HL-60 (cell line): ENCODE results near the gene TNIK.

Experiments
- DNase-seq, 2 experiments: peaks; one replicate each; pipeline ENCODE4 v3.0.0-alpha.2; 2010 to 2020; ENCODE audit warnings: low read depth in 1 of 2, low spot score in 1 of 2
- H3K27ac ChIP-seq: fragments of 250-450 bp; sonication (Bioruptor Pico); replicated peaks from 2 replicates; pipeline ENCODE4 v1.5.1; 2020; ENCODE audit warnings: mild to moderate bottlenecking, moderate library complexity
- H3K27me3 ChIP-seq: fragments of 250-450 bp; sonication (Bioruptor Pico); 2 replicates; pipeline ENCODE4 v1.5.1; 2021; ENCODE audit warnings: mild to moderate bottlenecking, moderate library complexity; ENCODE audit not compliant: insufficient read depth, poor library complexity, severe bottlenecking
- H3K4me3 ChIP-seq: replicated peaks from 2 replicates; pipeline ENCODE4 v1.5.1; 2011; ENCODE audit warnings: mild to moderate bottlenecking, control low read depth, low read length; ENCODE audit not compliant: insufficient read depth
- GABPA ChIP-seq: IDR thresholded peaks from 2 replicates; pipeline ENCODE4 v1.6.1; 2012; ENCODE audit warnings: low read depth
- POLR2AphosphoS5 ChIP-seq: IDR thresholded peaks from 2 replicates; pipeline ENCODE4 v1.6.1; 2012; ENCODE audit warnings: low read depth
- SPI1 ChIP-seq: IDR thresholded peaks from 2 replicates; pipeline ENCODE4 v1.6.1; 2012; ENCODE audit warnings: low read depth, mild to moderate bottlenecking, borderline replicate concordance
- TF ChIP-seq, protein P1 (sequence below): IDR thresholded peaks from one replicate; pipeline ENCODE4 v1.5.1; 2011; ENCODE audit warnings: low read length, control low read depth, inconsistent platforms; ENCODE audit not compliant: insufficient read depth
- TF ChIP-seq, protein P2 (sequence below): IDR thresholded peaks from 2 replicates; pipeline ENCODE4 v1.6.1; 2012; ENCODE audit warnings: low read depth; ENCODE audit not compliant: insufficient replicate concordance

The TNIK gene

DNA sequence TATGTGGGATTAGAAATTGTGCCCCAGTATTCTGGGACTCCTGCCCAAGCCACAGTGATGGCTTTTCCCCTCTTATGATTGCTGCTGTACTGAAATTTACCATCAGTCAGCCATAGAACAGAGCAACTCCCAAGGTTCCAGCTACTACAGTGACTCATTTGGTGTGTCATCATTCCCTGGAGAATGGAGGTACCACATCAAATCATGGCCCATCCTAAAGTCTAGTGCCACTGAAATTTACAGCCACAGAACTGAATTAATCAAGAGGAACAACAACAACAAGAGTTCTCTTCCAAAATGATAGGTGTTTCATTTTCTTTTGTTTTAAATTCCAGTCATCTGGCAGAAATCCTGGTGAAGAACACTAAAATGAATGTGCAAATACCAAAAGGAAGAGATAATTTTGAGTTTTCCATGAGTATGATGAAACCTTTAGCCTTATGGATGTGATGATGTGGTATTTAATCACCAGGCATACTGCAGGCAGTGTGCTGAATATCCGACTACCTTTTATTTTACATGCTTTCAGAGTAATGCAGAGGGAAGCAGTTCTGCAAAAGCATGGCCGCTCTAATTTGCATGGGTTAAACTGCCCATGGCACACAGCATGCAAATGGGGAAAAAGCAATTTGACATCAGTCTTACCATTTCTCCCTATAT, 358.1 kb downstream of the TNIK start:
- H3K4me3 ChIP-seq, result no peak overlapping the region
- no peak for DNase-seq
- no peak overlapping the region for H3K27ac ChIP-seq
- TF ChIP-seq, protein P1, sequence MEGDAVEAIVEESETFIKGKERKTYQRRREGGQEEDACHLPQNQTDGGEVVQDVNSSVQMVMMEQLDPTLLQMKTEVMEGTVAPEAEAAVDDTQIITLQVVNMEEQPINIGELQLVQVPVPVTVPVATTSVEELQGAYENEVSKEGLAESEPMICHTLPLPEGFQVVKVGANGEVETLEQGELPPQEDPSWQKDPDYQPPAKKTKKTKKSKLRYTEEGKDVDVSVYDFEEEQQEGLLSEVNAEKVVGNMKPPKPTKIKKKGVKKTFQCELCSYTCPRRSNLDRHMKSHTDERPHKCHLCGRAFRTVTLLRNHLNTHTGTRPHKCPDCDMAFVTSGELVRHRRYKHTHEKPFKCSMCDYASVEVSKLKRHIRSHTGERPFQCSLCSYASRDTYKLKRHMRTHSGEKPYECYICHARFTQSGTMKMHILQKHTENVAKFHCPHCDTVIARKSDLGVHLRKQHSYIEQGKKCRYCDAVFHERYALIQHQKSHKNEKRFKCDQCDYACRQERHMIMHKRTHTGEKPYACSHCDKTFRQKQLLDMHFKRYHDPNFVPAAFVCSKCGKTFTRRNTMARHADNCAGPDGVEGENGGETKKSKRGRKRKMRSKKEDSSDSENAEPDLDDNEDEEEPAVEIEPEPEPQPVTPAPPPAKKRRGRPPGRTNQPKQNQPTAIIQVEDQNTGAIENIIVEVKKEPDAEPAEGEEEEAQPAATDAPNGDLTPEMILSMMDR, result no peak
- TF ChIP-seq SPI1 (no peak), POLR2AphosphoS5 (no peak), GABPA (no peak)
- TF ChIP-seq, protein P2, sequence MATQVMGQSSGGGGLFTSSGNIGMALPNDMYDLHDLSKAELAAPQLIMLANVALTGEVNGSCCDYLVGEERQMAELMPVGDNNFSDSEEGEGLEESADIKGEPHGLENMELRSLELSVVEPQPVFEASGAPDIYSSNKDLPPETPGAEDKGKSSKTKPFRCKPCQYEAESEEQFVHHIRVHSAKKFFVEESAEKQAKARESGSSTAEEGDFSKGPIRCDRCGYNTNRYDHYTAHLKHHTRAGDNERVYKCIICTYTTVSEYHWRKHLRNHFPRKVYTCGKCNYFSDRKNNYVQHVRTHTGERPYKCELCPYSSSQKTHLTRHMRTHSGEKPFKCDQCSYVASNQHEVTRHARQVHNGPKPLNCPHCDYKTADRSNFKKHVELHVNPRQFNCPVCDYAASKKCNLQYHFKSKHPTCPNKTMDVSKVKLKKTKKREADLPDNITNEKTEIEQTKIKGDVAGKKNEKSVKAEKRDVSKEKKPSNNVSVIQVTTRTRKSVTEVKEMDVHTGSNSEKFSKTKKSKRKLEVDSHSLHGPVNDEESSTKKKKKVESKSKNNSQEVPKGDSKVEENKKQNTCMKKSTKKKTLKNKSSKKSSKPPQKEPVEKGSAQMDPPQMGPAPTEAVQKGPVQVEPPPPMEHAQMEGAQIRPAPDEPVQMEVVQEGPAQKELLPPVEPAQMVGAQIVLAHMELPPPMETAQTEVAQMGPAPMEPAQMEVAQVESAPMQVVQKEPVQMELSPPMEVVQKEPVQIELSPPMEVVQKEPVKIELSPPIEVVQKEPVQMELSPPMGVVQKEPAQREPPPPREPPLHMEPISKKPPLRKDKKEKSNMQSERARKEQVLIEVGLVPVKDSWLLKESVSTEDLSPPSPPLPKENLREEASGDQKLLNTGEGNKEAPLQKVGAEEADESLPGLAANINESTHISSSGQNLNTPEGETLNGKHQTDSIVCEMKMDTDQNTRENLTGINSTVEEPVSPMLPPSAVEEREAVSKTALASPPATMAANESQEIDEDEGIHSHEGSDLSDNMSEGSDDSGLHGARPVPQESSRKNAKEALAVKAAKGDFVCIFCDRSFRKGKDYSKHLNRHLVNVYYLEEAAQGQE, result no peak
- H3K27me3 ChIP-seq, result peaks cover 2% of the 10 kb centered on the region

DNA sequence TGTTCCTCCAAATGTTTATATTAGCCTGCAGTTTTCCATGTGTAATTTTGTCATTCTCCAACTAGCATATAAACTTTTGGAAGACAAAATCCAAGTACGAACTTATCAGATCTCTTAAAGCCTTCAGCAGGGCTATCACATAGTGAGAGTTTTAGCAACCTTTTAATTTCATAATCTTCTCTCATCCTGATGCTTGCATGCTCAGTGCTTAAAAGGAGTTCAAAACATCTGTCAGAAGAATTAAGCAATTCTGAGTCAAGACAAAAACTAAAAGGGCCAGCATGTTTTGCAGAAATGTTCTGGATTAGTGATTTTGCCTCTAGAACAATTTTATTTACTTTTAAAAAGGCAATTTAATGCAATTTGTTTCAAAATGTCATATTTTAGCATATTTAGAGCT, 360.3 kb downstream of the TNIK start:
- Histone ChIP-seq H3K27me3 (no peaks in the 10 kb centered on the region), H3K27ac (no peak overlapping the region), H3K4me3 (no peak overlapping the region)
- TF ChIP-seq, protein P1, result no peak
- TF ChIP-seq GABPA, result no peak
- no peak for TF ChIP-seq POLR2AphosphoS5
- TF ChIP-seq SPI1, result no peak
- TF ChIP-seq, protein P2, result no peak
- DNase-seq, result no peak

DNA sequence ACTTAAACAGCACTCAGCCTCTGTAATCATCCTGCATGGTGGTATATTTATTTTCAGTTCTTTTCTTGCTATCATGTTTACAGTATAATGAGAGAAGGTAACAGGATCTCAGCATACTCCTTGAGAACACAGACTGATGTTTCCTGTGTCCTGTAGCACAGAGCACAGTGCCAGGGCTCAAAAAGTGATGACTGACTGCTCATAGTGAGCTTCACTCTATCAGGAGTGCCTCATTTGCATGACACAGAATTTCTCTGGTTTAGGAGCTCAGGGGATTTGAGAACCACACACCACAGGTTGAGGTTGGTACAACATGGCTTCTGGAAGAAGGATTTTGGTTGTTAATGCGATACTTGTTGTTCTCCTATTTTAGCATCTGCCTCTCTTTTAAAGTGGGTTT, 365.1 kb downstream of the TNIK start:
- peaks cover 2% of the 10 kb centered on the region for H3K27me3 ChIP-seq
- H3K27ac ChIP-seq, result no peak overlapping the region
- DNase-seq, result no peak
- H3K4me3 ChIP-seq, result no peak overlapping the region
- TF ChIP-seq, protein P2, result no peak
- TF ChIP-seq, protein P1, result no peak
- TF ChIP-seq GABPA, result no peak
- no peak for TF ChIP-seq SPI1
- no peak for TF ChIP-seq POLR2AphosphoS5
